ENCODE measurements around the gene RBM25.
"Not testable (repeated sequence)": the region's sequence is repeated elsewhere in the genome, so short reads cannot be mapped to it uniquely, and the experiment has no call there.

- not testable (repeated sequence) for TF ChIP-seq CTCF, POLR2AphosphoS5, POLR2A (IDR thresholded peaks at IDR 0.05)
These were observed 111.5 kb downstream of the RBM25 start for GRCh38 chr14:73169855-73170254.
